Stimulated activated naive CD4-positive, alpha-beta T cell (primary cell): ENCODE results near the gene FRMD1.
"Not testable (repeated sequence)": the region's sequence is repeated elsewhere in the genome, so short reads cannot be mapped to it uniquely, and the experiment has no call there.

Experiments used
- DNase-seq, 6 experiments: peaks; one replicate each; lab custom pipeline; 2025; lab: John Stamatoyannopoulos, UW

The FRMD1 gene

DNA sequence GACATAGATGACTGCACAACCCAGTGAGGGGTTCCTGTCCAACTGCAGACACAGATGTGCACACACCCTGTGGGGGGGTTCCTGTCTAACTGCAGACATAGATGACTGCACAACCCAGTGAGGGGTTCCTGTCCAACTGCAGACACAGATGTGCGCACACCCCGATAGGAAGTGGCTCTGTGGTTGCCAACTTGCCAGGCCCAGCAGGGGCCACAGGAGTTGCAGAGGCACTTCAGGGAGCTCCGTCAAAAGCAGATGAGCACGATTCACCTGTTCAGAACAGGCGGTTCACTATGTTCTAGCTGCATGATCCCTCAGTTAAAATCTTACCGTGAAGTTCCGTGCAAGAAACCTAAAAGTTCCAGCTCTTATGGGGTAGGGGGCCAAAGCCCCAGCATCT is 1.6 kb downstream of the FRMD1 start:
- not testable (repeated sequence) for DNase-seq

GRCh38 chr6:168075787-168076202 is 3.2 kb downstream of the FRMD1 start:
- DNase-seq = no peak

GRCh38 chr6:168075216-168075615 is 3.8 kb downstream of the FRMD1 start:
- DNase-seq = no peak

- no peak for DNase-seq
Measured at GRCh38 chr6:168073937-168074730, 4.9 kb downstream of the FRMD1 start.

- no peak for DNase-seq
Measured at GRCh38 chr6:168072730-168073129, 6.3 kb downstream of the FRMD1 start.

- no peak for DNase-seq
Measured at GRCh38 chr6:168072261-168072660, 6.8 kb downstream of the FRMD1 start.

GRCh38 chr6:168071620-168072019 is 7.4 kb downstream of the FRMD1 start:
- DNase-seq = no peak

DNA sequence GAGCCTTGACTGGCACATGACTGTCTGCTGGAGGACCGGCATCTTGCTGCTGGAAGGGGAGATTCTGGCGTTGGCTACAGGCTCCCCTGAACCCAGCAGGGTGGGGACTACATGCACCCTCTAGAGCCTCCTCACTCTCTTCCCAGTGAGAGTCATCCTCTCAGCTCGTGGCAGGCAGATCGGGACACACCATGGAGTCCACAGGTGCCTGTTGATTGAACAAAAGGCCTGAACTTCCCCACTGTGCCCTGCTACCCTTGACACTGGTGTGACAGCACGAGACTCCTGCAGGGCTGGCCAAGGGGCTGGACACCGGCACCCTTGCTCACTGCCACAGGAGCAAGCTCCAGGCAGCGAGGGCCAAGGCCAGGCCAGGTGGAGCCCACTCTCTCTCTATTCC is 8.2 kb downstream of the FRMD1 start:
- DNase-seq = no peak

DNA sequence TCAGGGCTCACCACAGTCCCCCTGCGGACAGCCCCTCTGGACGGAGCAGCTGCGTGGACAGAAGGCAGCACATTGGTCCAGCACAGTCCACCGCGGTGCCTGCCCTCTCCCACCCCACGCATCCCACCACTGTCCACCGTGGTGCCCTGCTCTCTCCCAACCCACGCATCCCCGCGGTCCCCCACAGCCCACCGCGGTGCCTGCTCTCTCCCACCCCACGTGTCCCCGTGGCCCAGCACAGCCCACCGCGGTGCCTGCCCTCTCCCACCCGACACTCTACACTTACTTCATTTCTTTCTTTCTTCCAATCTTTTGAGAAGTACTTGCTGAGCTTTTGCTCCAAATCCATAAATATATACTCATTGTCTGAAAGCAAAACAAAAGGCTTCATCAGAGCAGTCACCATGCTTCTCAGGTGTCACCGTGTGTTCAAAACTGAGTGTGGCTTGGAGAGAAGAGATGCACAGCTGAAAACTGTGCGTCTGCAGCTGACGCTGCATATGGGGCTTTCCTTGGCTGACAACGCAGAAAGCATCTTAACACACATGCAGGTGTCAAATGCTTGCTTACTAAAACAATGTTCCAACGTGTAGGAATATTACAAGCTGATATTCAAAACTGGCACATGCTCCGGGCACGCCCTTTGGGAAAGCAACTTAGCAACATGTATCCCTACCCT is 11.8 kb downstream of the FRMD1 start:
- DNase-seq = no peak

GRCh38 chr6:168064226-168064807 is 14.7 kb downstream of the FRMD1 start:
- no peak for DNase-seq

DNA sequence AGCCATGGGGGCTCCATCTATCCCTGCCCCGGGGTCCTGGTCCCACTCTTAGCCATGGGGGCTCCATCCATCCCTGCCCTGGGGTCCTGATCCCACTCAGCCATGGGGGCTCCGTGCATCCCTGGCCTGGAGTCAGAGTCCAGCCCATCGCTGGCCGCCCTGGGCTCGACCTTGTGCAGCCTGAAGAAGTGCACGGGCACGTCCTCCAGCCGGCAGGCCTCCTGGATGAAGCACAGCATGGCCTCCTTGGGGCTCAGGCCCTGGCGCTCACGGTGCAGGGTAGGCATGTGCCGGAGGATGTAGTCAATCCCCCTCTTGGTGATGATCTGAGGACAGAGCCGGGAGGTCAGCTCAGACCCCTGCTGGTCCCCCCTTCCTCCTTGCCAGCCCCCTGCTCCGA is 15.6 kb downstream of the FRMD1 start:
- DNase-seq = no peak

GRCh38 chr6:168062346-168063289 is 16.4 kb downstream of the FRMD1 start:
- DNase-seq = no peak

DNA sequence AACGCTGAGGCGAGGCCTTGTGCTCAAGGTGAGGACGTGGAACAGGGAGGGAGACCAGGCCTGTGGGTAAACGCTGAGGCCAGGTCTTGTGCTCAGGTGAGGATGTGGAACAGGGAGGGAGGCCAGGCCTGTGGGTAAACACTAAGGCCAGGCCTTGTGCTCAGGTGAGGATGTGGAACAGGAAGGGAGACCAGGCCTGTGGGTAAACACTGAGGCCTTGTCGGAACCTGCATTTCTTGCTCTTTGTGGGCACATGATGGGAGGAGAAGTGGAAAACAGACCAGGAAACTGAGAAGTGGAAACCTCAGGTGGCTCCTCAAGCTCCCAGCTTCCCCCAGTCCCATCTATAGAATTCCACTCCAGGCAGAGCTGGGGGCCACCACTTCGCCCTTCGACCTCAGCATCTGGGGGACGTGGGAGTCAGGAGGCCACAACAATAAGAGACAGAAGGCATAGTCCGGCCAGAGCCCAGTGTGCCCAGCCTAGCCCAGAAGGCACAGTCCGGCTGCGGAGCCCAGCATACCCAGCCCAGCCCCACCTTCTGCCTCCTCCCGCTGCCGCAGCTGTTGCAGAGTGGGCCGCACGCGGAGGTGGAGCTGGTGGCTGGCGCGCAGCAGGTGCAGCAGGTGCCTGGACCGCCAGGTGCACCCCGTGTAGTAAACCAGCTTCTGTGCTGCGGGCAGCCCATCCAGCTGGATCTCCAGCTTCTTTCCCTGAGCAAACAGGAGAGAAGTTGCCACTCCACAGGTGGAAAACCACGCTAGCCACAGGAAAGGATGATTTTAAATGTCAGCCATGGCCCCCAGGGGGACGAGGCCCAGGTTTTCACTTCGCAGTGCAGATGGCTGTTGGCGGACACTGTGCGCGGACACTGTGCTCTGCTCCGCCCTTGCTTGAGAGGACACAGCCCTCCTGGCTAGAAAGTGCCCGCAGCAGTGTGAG is 17.5 kb downstream of the FRMD1 start:
- no peak for DNase-seq

DNA sequence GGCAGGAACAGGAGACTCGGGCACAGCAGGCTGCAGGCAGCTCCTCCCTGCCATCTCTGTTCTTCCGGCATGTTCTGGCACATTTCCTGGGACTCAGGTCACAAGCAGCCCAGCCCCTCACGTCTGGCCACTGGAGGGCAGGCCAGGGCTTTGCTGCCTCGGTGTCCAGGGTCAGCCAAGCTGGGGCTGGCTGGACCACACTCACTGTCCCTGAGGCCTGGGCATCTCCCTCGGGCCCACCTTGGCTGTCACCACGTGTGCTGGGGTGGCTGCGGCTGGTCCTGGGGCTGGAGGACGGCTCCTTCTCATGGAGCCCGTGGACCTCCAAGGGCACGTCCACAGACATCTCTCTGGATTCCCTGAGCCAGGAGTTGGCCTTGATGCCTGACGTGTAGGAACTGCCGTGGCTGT is 18.5 kb downstream of the FRMD1 start:
- no peak for DNase-seq

GRCh38 chr6:168058691-168059551 is 20.1 kb downstream of the FRMD1 start:
- DNase-seq = no peak

- DNase-seq = no peak
Measured at GRCh38 chr6:168057836-168058235, 21.2 kb downstream of the FRMD1 start.

DNA sequence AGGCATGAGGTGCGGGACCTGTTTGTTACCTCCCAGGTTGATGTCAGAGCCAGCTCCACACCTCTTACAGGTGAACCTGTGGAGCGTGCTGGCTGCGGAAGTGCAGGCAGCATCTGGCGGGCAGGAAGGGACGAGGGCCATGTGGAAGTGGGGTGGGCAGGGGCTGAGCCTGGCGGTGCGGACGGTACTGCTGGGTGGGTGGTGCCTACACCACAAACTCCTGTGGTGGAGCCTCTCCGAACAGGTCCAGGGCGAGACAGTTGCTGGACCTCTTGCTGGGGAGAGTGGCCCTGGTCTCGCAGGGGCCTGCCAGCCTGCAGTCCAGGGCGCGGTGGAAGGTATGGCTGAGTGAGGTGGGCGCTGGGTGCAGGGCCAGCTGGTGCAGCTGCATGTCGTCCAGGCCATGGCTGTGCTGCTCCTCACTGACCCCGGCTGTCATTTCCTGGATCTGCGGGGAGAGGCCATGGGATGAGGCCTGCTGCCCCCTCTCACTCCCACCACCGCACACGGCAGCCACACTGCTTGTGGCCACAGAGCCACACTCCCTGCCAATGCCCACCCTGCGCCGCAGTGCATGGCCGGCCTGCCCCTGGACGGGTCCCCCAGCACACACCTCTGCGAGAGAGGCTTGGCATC is 22.0 kb downstream of the FRMD1 start:
- DNase-seq = no peak

- DNase-seq = no peak
Measured at GRCh38 chr6:168055696-168056489, 23.1 kb downstream of the FRMD1 start.
